Kidney epithelial cell (primary cell): ENCODE data around the gene DDC. TPM values are rescaled to one million over a fixed set of nuclear protein-coding genes. Genes with fewer than 3 reads are reported as not detected.

Source experiments
- DNase-seq: peaks from one replicate; pipeline ENCODE4 v3.0.0-alpha.2; 2010; ENCODE audit warnings: low read depth
- H3K27me3 ChIP-seq: 2 replicates; pipeline ENCODE4 v1.6.0; 2011; ENCODE audit warnings: low read length; ENCODE audit not compliant: control insufficient read depth, insufficient read depth
- H3K36me3 ChIP-seq: 2 replicates; pipeline ENCODE4 v1.5.1; 2011; ENCODE audit warnings: low read length; ENCODE audit not compliant: control insufficient read depth, insufficient read depth
- H3K4me3 ChIP-seq: 2 replicates; pipeline ENCODE4 v1.5.1; 2011; ENCODE audit warnings: low read depth, mild to moderate bottlenecking, control low read depth, low read length
- total RNA-seq: library from RNA; depleted of rRNA; stranded (reverse); fragments of >200 nt; gene quantifications from 2 replicates; pipeline ENCODE4 v1.2.3, GENCODE V29; 2015
- TF ChIP-seq, protein P1 (sequence below): IDR thresholded peaks from 2 replicates; pipeline ENCODE4 v1.5.1; 2011; ENCODE audit warnings: mild to moderate bottlenecking, moderate library complexity, low read length, control low read depth, inconsistent platforms; ENCODE audit not compliant: insufficient read depth, poor library complexity, severe bottlenecking

Gene DDC
- total RNA-seq, 1 donor from 2014 or later, result not detected

DNA sequence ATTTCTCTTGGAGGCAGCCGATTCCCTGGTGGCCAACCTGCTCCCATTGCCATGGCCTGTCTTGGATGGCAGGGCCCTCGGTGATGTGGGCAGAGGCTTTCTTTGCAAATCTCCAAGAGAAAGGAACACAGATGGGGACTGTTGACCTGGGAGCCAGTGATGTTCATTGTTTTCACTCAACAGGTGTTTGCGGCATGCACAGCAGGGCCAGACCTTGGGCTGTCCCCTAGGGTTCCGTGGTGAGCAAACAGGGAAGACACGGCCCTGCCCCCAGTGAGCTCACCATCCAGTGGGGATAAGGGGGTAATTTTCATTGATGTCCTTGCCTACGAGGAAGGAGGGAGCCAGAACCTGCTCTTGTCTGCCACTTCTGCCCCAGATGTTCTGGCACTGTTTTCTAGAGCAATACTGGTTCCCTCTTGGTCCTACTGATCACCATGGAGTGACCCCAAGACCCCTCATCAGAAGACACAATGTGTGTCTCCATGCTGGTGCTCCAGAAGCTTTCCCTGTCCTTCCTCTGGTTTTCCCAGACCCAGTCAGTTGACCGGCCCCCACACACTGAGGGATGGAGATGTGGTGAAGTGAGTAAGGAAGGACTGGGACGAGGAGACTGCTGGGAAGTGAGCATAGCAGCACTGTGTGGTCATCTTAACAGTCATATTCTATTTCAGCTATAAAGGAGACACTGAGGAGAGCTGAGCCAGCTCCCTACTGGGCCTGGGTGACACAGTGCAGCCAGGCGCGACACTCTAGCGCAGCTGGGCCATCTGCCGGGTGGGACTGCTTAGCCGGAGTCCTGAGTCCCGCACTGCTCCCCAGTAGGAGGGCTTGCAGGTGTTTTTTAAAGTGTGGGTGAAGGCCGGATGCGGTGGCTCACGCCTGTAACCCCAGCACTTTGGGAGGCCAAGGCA lies 94.7 kb downstream of the DDC start:
- H3K36me3 ChIP-seq, result no peaks in the 10 kb centered on the region
- TF ChIP-seq, protein P1, sequence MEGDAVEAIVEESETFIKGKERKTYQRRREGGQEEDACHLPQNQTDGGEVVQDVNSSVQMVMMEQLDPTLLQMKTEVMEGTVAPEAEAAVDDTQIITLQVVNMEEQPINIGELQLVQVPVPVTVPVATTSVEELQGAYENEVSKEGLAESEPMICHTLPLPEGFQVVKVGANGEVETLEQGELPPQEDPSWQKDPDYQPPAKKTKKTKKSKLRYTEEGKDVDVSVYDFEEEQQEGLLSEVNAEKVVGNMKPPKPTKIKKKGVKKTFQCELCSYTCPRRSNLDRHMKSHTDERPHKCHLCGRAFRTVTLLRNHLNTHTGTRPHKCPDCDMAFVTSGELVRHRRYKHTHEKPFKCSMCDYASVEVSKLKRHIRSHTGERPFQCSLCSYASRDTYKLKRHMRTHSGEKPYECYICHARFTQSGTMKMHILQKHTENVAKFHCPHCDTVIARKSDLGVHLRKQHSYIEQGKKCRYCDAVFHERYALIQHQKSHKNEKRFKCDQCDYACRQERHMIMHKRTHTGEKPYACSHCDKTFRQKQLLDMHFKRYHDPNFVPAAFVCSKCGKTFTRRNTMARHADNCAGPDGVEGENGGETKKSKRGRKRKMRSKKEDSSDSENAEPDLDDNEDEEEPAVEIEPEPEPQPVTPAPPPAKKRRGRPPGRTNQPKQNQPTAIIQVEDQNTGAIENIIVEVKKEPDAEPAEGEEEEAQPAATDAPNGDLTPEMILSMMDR, result no peak
- no peak for DNase-seq

DNA sequence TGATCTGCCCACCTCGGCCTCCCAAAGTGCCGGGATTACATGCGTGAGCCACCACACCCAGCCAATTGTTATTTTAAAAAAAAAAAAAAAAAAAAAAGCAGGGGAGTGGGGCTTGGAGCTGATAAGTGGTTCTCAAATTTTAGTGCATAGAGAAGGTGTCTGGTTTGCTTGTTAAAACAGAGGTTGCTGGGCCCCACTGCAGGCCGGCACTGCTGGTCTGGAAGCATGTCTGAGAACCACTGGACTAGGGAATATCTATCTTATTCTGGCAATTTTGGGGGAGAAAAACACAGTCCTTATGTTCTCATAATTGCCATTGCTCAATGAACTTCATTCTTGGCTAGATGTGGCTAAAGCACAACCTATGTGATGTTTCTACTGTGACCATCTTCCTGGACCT lies 96.0 kb downstream of the DDC start:
- Histone ChIP-seq H3K27me3 (no peaks in the 10 kb centered on the region), H3K4me3 (no peak overlapping the region), H3K36me3 (no peaks in the 10 kb centered on the region)
- TF ChIP-seq, protein P1, result no peak
- no peak for DNase-seq

More for the DNA sequence above, 94.7 kb downstream of the DDC start:
- H3K4me3 ChIP-seq, result no peak overlapping the region
- no peaks in the 10 kb centered on the region for H3K27me3 ChIP-seq

DNA sequence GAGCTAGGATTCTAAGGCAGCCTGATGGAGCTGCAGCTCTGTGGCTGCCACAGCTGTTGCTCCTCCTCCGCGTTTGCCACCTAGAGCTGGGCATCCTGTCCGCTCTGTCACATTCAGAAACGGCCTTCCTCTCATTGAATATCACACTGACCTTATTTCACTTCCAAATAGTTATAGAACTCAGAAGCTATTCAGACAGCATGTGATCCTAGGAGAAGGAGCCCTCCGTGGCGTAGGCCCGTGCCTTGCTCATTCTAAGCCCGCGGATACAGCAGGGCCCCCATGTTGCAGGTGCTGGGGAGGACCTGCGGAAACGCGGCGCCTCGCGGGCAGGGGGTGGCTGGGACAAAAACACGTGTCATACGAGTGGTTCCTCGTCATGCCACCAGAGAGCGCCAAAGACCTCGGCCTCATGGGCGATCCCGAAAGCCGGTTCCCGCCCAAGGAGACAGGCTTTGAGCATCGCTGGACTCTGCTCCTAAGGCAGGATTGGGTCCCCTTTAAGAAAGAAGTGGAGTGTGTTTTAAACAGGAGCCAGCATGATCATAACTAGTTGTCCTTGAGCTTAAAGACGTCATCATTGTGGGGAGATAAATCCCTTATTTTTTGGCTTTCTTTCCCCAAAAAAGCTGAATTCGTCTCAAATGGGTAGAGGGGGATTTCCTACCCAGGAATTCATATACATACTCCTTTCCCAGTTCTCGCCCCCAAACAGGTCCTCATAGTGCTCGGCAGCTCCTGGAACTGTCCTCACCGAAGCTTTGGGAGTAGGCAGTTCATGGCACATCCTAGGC lies 97.2 kb downstream of the DDC start:
- Histone ChIP-seq H3K27me3 (no peaks in the 10 kb centered on the region), H3K4me3 (no peak overlapping the region), H3K36me3 (no peaks in the 10 kb centered on the region)
- no peak for DNase-seq
- TF ChIP-seq, protein P1, result peak; percentile 93

DNA sequence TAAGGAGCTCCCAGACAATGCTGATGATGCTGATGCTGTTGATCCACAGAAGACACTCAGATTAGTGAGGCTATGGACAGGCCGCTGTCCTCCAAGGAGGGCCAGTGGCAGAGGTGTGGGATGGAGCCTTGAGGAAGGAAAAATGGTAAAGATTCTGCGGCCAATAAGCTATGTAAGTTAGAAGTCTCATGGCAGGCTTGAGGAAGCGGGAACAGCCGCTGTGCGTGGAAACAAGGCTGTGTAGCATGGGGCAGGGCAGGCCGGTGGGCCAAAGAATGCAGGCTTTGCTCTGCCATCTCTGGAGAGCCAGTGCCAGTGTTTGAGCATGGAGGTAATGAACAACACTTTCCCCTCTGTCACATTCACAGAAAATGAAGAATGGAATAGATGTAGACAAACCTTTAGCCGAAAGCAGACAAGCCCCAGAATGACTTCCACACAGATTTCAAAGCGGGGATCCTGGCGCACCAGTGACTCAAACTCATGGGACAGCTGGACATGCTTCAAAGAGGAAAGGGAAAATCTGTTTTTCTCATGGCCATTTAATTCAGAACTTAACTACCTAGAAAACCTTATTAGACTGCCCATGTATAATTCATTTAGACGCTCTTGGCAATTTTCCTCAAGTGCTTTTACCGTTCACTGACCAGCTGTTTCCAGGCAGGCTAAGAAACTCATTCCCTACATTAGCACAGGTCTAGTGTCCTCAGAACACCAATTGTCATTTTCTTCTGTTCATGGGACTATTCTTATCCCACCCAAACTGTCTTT lies 98.2 kb downstream of the DDC start:
- TF ChIP-seq, protein P1, result no peak
- DNase-seq, result no peak
- H3K4me3 ChIP-seq, result no peak overlapping the region
- H3K36me3 ChIP-seq, result no peaks in the 10 kb centered on the region
- no peaks in the 10 kb centered on the region for H3K27me3 ChIP-seq

DNA sequence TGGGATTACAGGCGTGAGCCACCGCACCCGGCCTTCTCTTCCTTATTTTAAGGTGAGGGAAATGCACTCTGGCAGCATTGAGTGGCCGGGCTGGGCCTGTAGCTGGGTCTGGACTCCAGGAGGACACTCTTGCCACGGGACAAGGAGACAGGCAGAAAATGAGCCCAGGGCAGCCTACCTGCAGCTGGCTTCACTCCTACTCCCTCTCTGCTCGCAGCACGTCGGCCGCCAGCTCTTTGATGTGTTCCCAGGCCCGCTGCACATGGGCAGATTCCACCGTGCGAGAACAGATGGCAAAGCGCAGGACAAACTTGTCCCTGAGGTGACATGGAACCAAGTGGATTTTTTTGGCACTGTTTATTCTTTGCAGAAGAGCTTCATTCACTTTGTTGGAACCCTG lies 102.2 kb downstream of the DDC start:
- no peak for DNase-seq
- no peaks in the 10 kb centered on the region for H3K36me3 ChIP-seq
- TF ChIP-seq, protein P1, result no peak

More for the DNA sequence above, 102.2 kb downstream of the DDC start:
- H3K4me3 ChIP-seq, result no peak overlapping the region
- H3K27me3 ChIP-seq, result no peaks in the 10 kb centered on the region
